NCI-H748 (cell line): ENCODE results near the gene CEP57.
"Not testable (repeated sequence)": the region's sequence is repeated elsewhere in the genome, so short reads cannot be mapped to it uniquely, and the experiment has no call there.

Experiments
- DNase-seq: peaks from one replicate; lab custom pipeline; 2025; ENCODE audit not compliant: unreplicated experiment; lab: John Stamatoyannopoulos, UW

Gene CEP57

DNA sequence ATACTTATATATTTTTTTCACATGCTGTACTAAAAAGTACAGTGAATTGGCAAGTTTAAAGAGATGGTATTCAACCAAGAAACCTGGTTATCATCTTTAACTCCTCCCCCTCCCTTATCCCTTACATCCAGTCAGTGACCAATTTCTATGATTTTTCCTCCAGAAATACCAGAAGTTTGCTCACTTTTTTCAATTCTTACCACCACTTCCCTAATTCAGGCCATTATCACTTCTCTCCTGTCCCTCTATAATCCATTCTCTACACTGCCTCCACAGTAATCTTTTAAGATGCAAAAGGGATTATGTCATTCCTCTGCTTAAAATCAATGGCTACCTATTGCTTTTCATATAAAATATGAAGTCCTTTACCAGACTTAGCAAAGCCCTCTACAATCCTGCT, 62.8 kb downstream of the CEP57 start:
- no peak for DNase-seq

DNA sequence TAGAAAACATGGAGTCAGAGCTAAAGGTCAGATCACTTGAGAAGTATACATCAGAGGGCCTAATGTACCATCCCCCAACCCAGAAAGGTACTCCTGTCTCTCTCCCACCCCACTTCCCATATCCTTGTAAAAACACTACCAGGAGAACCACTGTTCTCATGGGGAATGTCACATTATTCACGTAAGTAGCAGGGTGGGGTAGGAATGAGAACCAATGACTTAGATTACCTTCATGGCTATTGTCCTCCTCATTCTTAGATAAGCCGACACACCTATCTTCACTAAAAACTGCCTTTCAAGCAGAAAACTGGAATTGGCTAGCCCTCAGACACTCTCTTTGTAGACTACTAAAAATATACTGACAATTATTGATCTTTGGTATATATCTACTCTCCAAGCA, 63.6 kb downstream of the CEP57 start:
- no peak for DNase-seq

DNA sequence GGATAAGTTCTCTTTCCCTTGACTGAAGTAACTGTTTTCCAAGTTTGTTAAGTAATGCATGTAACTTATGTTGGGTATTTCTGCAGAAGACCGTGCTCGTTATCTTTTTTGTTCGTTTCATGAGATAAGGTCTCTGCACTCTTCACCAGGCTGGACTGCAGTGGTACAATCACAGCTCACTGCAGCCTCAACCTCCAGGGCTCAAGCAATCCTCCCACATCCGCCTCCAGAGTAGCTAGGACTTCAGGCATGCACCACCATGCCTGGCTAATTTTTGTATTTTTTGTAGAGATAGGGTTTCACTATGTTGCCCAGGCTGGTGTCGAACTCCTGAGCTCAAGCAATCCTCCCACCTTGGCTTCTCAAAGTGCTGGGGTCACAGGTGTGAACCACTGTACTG, 64.1 kb downstream of the CEP57 start:
- DNase-seq = not testable (repeated sequence)

DNA sequence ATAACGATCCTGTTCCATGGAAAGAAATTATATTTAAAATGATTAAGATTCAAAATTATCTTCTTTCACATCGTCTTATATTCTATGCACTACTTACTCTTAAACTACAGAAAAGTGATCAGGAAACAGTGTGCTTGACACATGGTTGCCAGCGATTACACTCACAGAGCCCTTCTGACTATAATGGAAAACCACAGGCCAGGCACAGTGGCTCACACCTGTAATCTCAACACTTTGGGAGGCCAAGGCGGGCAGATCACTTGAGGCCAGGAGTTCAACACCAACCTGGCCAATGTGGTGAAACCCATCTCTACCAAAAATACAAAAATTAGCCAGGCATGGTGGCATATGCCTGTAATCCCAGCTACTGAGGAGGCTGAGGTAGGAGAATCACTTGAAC, 69.7 kb downstream of the CEP57 start:
- DNase-seq = not testable (repeated sequence)

DNA sequence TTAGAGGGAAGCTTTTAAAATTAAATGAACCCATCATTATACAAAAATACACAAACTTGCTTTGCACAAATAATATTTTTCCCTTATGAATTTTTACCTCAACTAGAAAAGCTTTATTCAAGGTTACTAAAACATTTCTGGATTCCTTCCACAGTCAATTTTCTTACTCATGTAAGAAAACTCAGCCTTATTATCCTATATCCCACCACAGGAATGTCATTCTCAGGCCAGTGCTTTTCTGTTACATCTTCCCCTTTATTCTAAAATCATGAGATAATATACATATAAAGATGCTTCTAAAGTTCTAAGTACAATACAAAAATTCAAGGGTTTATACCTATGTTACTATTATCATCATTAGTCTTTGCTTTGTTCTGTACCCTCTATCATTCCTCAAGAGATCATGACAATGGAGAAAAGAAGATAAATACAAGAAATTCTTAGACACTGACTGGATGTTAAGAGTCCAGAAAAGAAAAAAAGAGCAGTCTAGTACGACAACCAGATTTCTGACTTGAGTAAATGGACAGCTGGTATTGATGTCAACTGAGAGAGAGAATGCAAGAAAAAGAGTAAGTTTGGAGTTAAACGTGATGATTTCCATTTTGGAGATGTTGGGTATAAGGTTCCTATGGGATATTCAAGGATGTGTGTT, 73.3 kb downstream of the CEP57 start:
- DNase-seq = no peak

DNA sequence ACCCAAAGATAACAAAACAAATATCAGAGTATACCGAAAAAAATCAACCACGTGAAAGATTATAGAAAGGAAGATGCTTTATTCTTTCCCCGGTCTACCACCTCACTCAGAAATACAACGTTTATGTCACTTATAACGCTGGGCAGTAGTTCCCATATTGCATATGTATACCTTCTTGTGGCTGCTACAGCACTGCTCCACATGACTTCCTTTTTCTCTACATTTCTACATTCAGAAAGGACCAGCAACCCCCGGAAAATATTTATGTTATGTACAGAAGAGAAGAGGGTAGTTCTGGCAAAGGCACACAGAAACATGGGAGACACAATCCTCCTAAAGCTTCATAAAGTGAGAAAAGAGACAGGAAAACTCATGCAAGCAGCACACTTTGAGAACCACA, 76.8 kb downstream of the CEP57 start:
- no peak for DNase-seq

DNA sequence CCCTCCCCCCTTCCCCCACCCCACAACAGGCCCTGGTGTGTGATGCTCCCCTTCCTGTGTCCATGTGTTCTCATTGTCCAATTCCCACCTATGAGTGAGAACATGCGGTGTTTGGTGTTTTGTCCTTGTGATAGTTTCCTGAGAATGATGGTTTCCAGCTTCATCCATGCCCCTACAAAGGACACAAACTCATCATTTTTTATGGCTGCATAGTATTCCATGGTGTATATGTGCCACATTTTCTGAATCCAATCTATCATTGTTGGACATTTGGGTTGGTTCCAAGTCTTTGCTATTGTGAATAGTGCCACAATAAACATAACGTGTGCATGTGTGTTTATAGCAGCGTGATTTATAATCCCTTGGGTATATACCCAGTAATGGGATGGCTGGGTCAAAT, 80.6 kb downstream of the CEP57 start:
- DNase-seq = not testable (repeated sequence)

DNA sequence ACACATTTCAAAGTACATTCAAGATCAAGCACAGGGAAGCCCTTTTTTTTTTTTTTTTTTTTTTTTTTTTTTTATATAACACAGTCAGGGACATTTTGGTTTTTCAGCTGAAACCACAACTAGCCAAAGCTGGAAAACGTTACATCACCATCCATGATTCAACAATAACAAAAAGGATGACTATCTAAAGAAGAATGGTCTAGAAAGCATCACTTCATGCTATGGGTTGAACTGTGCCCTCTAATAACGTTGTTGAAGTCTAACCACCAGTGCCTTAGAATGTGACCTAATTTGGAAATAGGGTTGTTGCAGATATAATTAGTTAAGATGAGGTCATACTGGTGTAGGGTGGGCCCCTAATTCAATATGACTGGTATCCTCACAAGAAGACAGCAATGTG, 87.0 kb downstream of the CEP57 start:
- DNase-seq = no peak
